ENCODE data around the gene NELL2. TPM values are rescaled to one million over a fixed set of nuclear protein-coding genes. Genes with fewer than 3 reads are reported as not detected.

NELL2 gene
- total RNA-seq, 4 donors from 2014 or later = 0.23 to 11.4 (median 1.7) TPM

- H3K27me3 ChIP-seq = peaks cover 0 to 54% (median 9%) of the 10 kb centered on the region in 4 donors
- peaks cover 0 to 4% (median 0%) of the 10 kb centered on the region in 3 donors for H3K9me3 ChIP-seq
- WGBS, 2 donors = 9 to 10% methylated on average over 11 to 13 of the region's 42 CpGs
- intact Hi-C loops (cut with DNase I) = no loop called here
- peaks cover 12 to 33% (median 15%) of the 10 kb centered on the region in 3 donors for H3K4me1 ChIP-seq
- no peaks in the 10 kb centered on the region for H3K36me3 ChIP-seq
- TF ChIP-seq POLR2A (IDR thresholded peaks at IDR 0.05) = no peak
- no peak for TF ChIP-seq CTCF (IDR thresholded peaks at IDR 0.05)
- H3K4me3 ChIP-seq = peak overlapping the region; percentile 32 to 69 (median 56)
- no peak overlapping the region for H3K27ac ChIP-seq
- no peak for DNase-seq
These were observed 662 bp upstream of the NELL2 start for GRCh38 chr12:44876544-44877410.

GRCh38 chr12:44875417-44875953, 630 bp downstream of the NELL2 start:
- Histone ChIP-seq H3K4me1 (peaks cover 12 to 33% (median 15%) of the 10 kb centered on the region in 3 donors), H3K4me3 (peak overlapping the region; percentile 32 to 69 (median 56)), H3K27ac (no peak overlapping the region), H3K36me3 (no peaks in the 10 kb centered on the region), H3K27me3 (peaks cover 0 to 63% (median 9%) of the 10 kb centered on the region in 4 donors), H3K9me3 (no peaks in the 10 kb centered on the region)
- WGBS, 2 donors = 1% methylated on average over 10 to 24 of the region's 27 CpGs
- no peak for DNase-seq
- TF ChIP-seq POLR2A (IDR thresholded peaks at IDR 0.05) (no peak), CTCF (IDR thresholded peaks at IDR 0.05) (no peak)
- intact Hi-C loops (cut with DNase I) = no loop called here

- Histone ChIP-seq H3K4me3 (peak overlapping the region; percentile 32 to 69 (median 56)), H3K36me3 (no peaks in the 10 kb centered on the region), H3K27me3 (peaks cover 0 to 63% (median 9%) of the 10 kb centered on the region in 4 donors), H3K9me3 (no peaks in the 10 kb centered on the region), H3K4me1 (peaks cover 12 to 33% (median 15%) of the 10 kb centered on the region in 3 donors), H3K27ac (no peak overlapping the region)
- intact Hi-C loops (cut with DNase I) = no loop called here
- TF ChIP-seq CTCF (IDR thresholded peaks at IDR 0.05) (no peak), POLR2A (IDR thresholded peaks at IDR 0.05) (no peak)
- DNase-seq = no peak
- 0 to 1% methylated on average over 7 to 12 of the region's 12 CpGs for WGBS, 2 donors
These were observed 1.1 kb downstream of the NELL2 start for GRCh38 chr12:44874981-44875416.

DNA sequence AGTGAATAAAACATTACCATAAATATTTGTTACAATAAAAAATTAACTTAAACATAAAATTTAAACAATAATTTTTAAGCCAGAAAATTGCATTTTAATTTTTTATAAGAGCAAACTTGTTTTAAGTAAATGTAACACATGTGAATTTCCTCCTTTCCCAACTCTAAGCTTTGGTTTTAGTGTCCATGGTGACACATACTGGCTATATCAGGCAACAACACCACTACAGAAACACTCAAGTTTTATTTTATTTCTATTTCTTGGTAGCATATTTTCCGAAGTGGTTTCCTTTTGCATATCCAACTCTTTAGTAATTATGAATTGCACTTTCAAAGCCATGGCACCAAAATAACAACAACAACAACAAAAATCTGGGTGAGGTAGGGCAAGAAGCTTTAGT, 2.2 kb downstream of the NELL2 start:
- intact Hi-C loops (cut with DNase I) = no loop called here
- Histone ChIP-seq H3K27me3 (peaks cover 0 to 63% (median 9%) of the 10 kb centered on the region in 4 donors), H3K4me3 (no peak overlapping the region), H3K27ac (no peak overlapping the region), H3K4me1 (peaks cover 12 to 33% (median 15%) of the 10 kb centered on the region in 3 donors), H3K9me3 (no peaks in the 10 kb centered on the region), H3K36me3 (no peaks in the 10 kb centered on the region)
- WGBS, 2 donors = 20 to 24% methylated on average over 1 of the region's 1 CpG
- no peak for DNase-seq
- no peak for TF ChIP-seq POLR2A (IDR thresholded peaks at IDR 0.05)
- peak in 1 of 6 experiments; percentile 19 for TF ChIP-seq CTCF (IDR thresholded peaks at IDR 0.05)

GRCh38 chr12:44869503-44869902, 6.6 kb downstream of the NELL2 start:
- Histone ChIP-seq H3K9me3 (no peaks in the 10 kb centered on the region), H3K4me1 (peaks cover 0 to 4% (median 0%) of the 10 kb centered on the region in 3 donors), H3K27me3 (peaks cover 0 to 25% (median 3%) of the 10 kb centered on the region in 4 donors), H3K36me3 (no peaks in the 10 kb centered on the region), H3K27ac (no peak overlapping the region), H3K4me3 (no peak overlapping the region)
- intact Hi-C loops (cut with DNase I) = no loop called here
- no peak for DNase-seq
- TF ChIP-seq CTCF (IDR thresholded peaks at IDR 0.05) = no peak
- no peak for TF ChIP-seq POLR2A (IDR thresholded peaks at IDR 0.05)

All from esophagus squamous epithelium (tissue), 5 donors.